OCI-LY1 (cell line): ENCODE data around the gene INTS2.

ENCODE experiments used
- CTCF ChIP-seq: fragments of 200-600 bp; sonication (generic), shearing (Covaris generic); IDR thresholded peaks from 2 replicates; pipeline ENCODE4 v1.5.1; 2017; ENCODE audit warnings: mild to moderate bottlenecking, antibody characterized with exemption, low read length, moderate library complexity, mixed read lengths
- EZH2 ChIP-seq: fragments of 200-600 bp; sonication (generic), shearing (Covaris generic); IDR thresholded peaks from 2 replicates; pipeline ENCODE4 v1.8.0; 2017; ENCODE audit warnings: borderline replicate concordance, mixed run types, mild to moderate bottlenecking, antibody characterized with exemption, low read length, moderate library complexity, mixed read lengths

- TF ChIP-seq CTCF (no peak), EZH2 (no peak)
Measured at GRCh38 chr17:61843435-61843834, 84.3 kb downstream of the INTS2 start.
